MM.1S (cell line): ENCODE results near the gene TSHZ3.

Source experiments
- DNase-seq: peaks from one replicate; pipeline ENCODE4 v3.0.0-alpha.2; 2015
- H2AFZ ChIP-seq: fragments of 300-600 bp; sonication (generic); 2 replicates; pipeline ENCODE4 v1.6.0; 2016; ENCODE audit warnings: antibody characterized with exemption, low read length
- H3F3A ChIP-seq: fragments of 300-600 bp; sonication (generic); 2 replicates; pipeline ENCODE4 v1.6.1; 2016; ENCODE audit warnings: mild to moderate bottlenecking, antibody characterized with exemption, low read length, moderate library complexity, mixed read lengths; ENCODE audit not compliant: insufficient read depth
- H3K27ac ChIP-seq: fragments of 300-600 bp; sonication (generic); 2 replicates; pipeline ENCODE4 v1.5.1; 2016; ENCODE audit warnings: mild to moderate bottlenecking, low read length
- H3K27me3 ChIP-seq: fragments of 300-600 bp; sonication (generic); replicated peaks from 2 replicates; pipeline ENCODE4 v1.6.0; 2016; ENCODE audit warnings: low read length; ENCODE audit not compliant: insufficient read depth
- H3K36me3 ChIP-seq: fragments of 300-600 bp; sonication (generic); replicated peaks from 2 replicates; pipeline ENCODE4 v1.6.1; 2016; ENCODE audit warnings: mild to moderate bottlenecking, low read length, mixed read lengths; ENCODE audit not compliant: insufficient read depth
- H3K4me1 ChIP-seq: fragments of 300-600 bp; sonication (generic); 2 replicates; pipeline ENCODE4 v1.6.1; 2016; ENCODE audit warnings: low read length, mixed read lengths
- H3K4me2 ChIP-seq: fragments of 300-600 bp; sonication (generic); 2 replicates; pipeline ENCODE4 v1.6.0; 2016; ENCODE audit warnings: low read depth, low read length
- H3K4me3 ChIP-seq: fragments of 300-600 bp; sonication (generic); 2 replicates; pipeline ENCODE4 v1.5.1; 2016; ENCODE audit warnings: low read length, mixed read lengths
- H3K79me2 ChIP-seq: fragments of 300-600 bp; sonication (generic); 2 replicates; pipeline ENCODE4 v1.6.1; 2016; ENCODE audit warnings: mixed run types, low read length, mixed read lengths
- H3K9ac ChIP-seq: fragments of 300-600 bp; sonication (generic); 2 replicates; pipeline ENCODE4 v1.6.1; 2016; ENCODE audit warnings: low read length, mixed read lengths
- H3K9me2 ChIP-seq: fragments of 300-600 bp; sonication (generic); replicated peaks from 2 replicates; pipeline ENCODE4 v1.6.1; 2016; ENCODE audit warnings: mild to moderate bottlenecking, low read length, mixed read lengths; ENCODE audit not compliant: insufficient read depth
- H3K9me3 ChIP-seq: fragments of 300-600 bp; sonication (generic); replicated peaks from 2 replicates; pipeline ENCODE4 v1.6.1; 2016; ENCODE audit warnings: mild to moderate bottlenecking, low read length, mixed read lengths; ENCODE audit not compliant: insufficient read depth
- H4K20me1 ChIP-seq: fragments of 300-600 bp; sonication (generic); 2 replicates; pipeline ENCODE4 v1.6.1; 2016; ENCODE audit warnings: mild to moderate bottlenecking, low read length, moderate library complexity, mixed read lengths; ENCODE audit not compliant: insufficient read depth
- EZH2 ChIP-seq: fragments of 300-600 bp; sonication (generic); optimal IDR thresholded peaks from 2 replicates; pipeline ENCODE3; 2017; ENCODE audit warnings: low read depth, mild to moderate bottlenecking, antibody characterized with exemption, low read length, mixed read lengths
- EZH2phosphoT487 ChIP-seq: fragments of 300-600 bp; sonication (generic); IDR thresholded peaks from 2 replicates; pipeline ENCODE4 v1.6.1; 2018; ENCODE audit warnings: antibody characterized with exemption, low read length
- TF ChIP-seq, protein P1 (sequence below): fragments of 300-600 bp; sonication (generic); IDR thresholded peaks from 2 replicates; pipeline ENCODE4 v1.5.1; 2016; ENCODE audit warnings: antibody characterized with exemption, low read length, mixed read lengths

The TSHZ3 gene

DNA sequence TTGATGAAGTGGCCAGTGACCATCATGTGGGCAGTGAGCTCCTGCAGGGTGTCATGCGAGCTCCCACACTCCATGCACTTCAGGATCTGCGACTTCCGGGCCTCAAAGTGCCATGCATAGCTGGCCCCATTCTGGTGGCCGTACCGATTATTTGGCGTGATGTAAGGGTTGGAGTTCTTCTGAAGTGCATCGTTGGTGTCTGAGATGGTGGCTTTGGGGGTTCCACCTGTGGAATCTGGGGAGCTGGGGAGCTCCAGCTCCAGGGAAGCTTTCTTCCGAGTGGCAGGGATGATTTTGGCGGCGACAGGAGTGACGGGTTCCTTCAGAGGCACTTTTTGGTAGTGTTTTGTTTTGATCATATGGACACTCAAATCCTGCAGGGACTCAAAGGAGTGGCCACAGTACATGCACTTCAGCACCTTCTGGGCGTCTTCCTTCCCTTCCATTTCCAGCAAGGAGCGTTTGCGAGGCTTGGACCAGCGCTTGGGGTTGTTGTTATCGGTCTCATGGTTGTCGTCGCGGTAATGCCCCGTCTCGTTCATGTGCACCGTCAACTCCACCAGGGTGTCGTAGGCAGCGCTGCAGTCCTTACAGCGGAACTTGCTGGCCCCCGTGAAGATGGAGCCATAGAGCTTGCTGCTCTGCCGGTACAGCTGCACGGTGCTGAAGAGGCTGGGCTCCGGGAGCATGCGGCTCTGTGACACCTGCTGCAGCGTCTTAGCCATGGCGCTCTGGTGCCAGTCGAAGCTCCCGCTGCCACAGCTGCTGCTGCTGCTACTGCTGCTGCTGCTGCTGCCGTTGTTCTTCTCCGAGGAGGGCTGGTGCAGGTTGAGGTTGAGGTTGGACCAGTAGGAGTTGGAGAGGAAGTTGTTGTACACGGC, 70.4 kb downstream of the TSHZ3 start:
- Histone ChIP-seq H3K27me3 (peaks cover 61% of the 10 kb centered on the region), H3K4me2 (no peak overlapping the region), H3K27ac (no peak overlapping the region), H3K79me2 (no peaks in the 10 kb centered on the region), H2AFZ (no peak overlapping the region), H3K4me3 (no peak overlapping the region), H3K9me3 (no peaks in the 10 kb centered on the region), H4K20me1 (no peaks in the 10 kb centered on the region), H3K9me2 (no peaks in the 10 kb centered on the region), H3K9ac (no peak overlapping the region), H3F3A (no peaks in the 10 kb centered on the region), H3K4me1 (no peaks in the 10 kb centered on the region), H3K36me3 (no peaks in the 10 kb centered on the region)
- DNase-seq: no peak
- TF ChIP-seq, protein P1, sequence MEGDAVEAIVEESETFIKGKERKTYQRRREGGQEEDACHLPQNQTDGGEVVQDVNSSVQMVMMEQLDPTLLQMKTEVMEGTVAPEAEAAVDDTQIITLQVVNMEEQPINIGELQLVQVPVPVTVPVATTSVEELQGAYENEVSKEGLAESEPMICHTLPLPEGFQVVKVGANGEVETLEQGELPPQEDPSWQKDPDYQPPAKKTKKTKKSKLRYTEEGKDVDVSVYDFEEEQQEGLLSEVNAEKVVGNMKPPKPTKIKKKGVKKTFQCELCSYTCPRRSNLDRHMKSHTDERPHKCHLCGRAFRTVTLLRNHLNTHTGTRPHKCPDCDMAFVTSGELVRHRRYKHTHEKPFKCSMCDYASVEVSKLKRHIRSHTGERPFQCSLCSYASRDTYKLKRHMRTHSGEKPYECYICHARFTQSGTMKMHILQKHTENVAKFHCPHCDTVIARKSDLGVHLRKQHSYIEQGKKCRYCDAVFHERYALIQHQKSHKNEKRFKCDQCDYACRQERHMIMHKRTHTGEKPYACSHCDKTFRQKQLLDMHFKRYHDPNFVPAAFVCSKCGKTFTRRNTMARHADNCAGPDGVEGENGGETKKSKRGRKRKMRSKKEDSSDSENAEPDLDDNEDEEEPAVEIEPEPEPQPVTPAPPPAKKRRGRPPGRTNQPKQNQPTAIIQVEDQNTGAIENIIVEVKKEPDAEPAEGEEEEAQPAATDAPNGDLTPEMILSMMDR: no peak
- no peak for TF ChIP-seq EZH2phosphoT487
- no peak for TF ChIP-seq EZH2

DNA sequence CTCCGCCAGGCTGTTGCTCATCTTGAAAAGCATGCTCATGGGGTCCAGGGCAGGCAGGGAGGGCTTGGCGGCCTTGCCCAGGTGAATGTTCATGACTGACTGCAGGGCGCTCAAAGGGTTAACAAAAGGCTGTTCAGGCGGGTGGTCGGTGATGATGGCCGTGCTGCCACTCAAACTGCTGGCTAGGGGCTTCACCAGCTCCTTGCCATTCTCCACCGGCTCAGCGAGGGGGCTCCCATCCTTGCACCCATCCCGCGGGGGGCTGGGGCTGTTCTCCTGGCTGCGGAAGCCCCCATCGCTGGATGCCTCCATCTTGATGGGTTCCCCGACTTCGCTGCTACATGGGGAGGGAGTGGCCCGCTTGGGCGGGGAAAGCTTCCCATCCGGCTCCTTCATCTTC, 71.7 kb downstream of the TSHZ3 start:
- H3K36me3 ChIP-seq: no peaks in the 10 kb centered on the region
- H3K79me2 ChIP-seq: no peaks in the 10 kb centered on the region
- H4K20me1 ChIP-seq: no peaks in the 10 kb centered on the region
- H3F3A ChIP-seq: no peaks in the 10 kb centered on the region
- H3K27me3 ChIP-seq: peaks cover 63% of the 10 kb centered on the region
- H3K4me2 ChIP-seq: no peak overlapping the region
- TF ChIP-seq, protein P1: no peak
- TF ChIP-seq EZH2phosphoT487: no peak
- no peak for TF ChIP-seq EZH2
- no peaks in the 10 kb centered on the region for H3K9me2 ChIP-seq
- no peak for DNase-seq
- H2AFZ ChIP-seq: no peak overlapping the region
- no peaks in the 10 kb centered on the region for H3K9me3 ChIP-seq
- no peak overlapping the region for H3K4me3 ChIP-seq
- no peak overlapping the region for H3K27ac ChIP-seq
- H3K9ac ChIP-seq: no peak overlapping the region
- no peaks in the 10 kb centered on the region for H3K4me1 ChIP-seq

DNA sequence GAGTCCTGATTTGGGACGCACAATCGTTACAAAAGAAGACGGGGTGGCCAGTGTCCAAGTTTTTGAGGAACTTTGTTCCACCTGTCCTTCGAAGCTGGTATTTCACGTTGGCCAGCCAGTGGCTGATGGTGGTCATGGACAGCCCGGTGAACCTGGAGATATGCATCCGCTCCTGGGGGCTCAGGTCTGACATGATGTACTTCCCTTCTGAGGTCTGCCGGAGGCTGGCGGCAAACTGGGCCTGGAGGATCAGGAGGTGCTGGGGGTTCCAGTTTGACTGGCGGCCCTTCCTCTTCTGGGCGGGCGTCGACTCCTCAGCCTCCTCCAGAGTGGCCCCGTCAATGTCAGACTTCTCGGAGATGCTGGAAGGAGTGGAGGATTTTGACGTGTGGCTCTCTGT, 72.4 kb downstream of the TSHZ3 start:
- TF ChIP-seq EZH2 (no peak), EZH2phosphoT487 (no peak)
- no peak overlapping the region for H3K4me2 ChIP-seq
- H3F3A ChIP-seq: no peaks in the 10 kb centered on the region
- H3K9me3 ChIP-seq: no peaks in the 10 kb centered on the region
- no peak overlapping the region for H2AFZ ChIP-seq
- no peaks in the 10 kb centered on the region for H3K36me3 ChIP-seq
- H3K27ac ChIP-seq: no peak overlapping the region
- no peak for DNase-seq
- H3K27me3 ChIP-seq: peaks cover 70% of the 10 kb centered on the region
- H3K9me2 ChIP-seq: no peaks in the 10 kb centered on the region
- no peak overlapping the region for H3K9ac ChIP-seq
- no peaks in the 10 kb centered on the region for H3K79me2 ChIP-seq
- H3K4me3 ChIP-seq: no peak overlapping the region
- H3K4me1 ChIP-seq: no peaks in the 10 kb centered on the region
- H4K20me1 ChIP-seq: no peaks in the 10 kb centered on the region

DNA sequence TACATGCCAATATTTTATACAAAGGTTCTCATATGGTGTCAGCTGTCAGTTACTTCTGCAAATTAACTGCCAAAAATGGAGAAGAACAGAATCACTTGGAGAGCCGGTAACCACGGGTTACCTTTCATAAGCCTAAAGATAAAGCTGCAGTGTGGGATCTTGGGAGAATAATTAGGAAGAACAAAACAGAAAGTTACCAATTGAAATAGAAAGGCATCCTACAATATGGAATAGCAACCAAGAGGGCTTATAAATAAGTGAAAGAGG, 74.2 kb downstream of the TSHZ3 start:
- DNase-seq: no peak
- Histone ChIP-seq H3K36me3 (no peaks in the 10 kb centered on the region), H3K79me2 (no peaks in the 10 kb centered on the region), H3K27me3 (peaks cover 80% of the 10 kb centered on the region), H3K27ac (no peak overlapping the region), H3K4me3 (no peak overlapping the region), H3K9me3 (no peaks in the 10 kb centered on the region), H3F3A (no peaks in the 10 kb centered on the region), H2AFZ (no peak overlapping the region), H3K9ac (no peak overlapping the region), H3K4me1 (no peaks in the 10 kb centered on the region), H3K4me2 (no peak overlapping the region), H4K20me1 (no peaks in the 10 kb centered on the region), H3K9me2 (no peaks in the 10 kb centered on the region)
- TF ChIP-seq, protein P1: no peak
- no peak for TF ChIP-seq EZH2phosphoT487
- TF ChIP-seq EZH2: no peak
